HG03520 (cell line): ENCODE measurements around the gene KIF5C.
A peak's percentile ranks its signal among the peaks of the same experiment; 100 is the strongest.

Source experiments
- ATAC-seq: cut with Tn5 transposase; IDR thresholded peaks from one replicate; pipeline ENCODE4 v1.9.1; 2021; ENCODE audit warnings: mild to moderate bottlenecking, moderate library complexity; ENCODE audit not compliant: unreplicated experiment

Gene KIF5C

DNA sequence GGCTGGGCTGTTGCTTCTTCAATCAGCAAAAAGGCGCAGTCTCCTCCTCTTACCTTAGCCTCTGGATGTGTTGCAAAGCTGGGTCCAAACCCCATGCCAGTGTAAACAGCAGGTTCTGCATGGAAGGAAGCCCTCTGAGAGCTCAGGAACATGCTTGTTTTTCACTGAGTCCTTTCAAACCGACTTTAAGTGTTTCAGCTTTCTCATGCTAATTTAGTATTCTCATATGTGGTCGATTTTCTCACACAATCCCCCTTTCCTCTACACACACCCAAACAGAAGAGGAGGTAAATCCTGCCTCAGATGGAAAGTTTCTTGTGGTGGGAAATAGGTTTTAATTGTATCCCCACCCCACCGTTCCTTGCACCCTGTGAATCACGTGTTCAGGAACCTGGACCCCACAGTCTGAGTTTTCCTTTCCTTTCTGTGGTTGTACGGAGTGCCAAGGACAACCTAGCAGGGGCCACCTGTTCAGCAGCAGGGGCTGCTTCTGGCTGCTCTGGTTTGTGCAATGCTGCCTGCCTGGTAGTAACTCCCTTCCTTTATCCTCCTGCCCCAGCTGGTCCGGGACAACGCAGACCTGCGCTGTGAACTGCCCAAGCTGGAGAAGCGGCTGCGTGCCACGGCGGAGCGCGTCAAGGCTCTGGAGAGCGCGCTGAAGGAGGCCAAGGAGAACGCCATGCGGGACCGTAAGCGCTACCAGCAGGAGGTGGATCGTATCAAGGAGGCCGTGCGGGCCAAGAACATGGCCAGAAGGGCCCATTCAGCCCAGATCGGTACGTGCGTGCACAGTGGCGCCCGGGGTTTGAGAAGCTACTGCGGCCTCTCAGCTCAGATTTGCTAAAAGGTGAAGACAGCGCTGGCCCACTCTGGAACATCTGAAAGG lies 134.8 kb downstream of the KIF5C start:
- ATAC-seq: no peak

DNA sequence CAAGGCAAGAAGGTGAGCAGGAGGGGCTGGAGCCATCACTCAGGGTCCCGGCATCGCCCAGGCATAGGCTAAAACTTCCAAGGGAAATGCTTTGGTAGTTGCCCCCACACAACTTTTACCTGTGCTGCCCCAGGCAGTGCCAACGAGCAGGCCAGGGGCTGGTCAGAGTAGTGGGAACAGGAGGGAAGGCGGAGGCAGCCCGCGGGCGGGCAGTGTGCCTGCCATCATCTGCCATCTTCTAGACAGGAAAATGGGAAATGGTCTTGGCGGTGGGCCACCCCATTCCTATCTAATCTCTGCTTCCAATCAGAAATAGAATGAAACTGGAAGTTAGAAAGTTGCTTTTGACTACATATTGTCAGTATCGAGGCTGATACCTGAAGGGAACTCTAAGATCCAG lies 137.5 kb downstream of the KIF5C start:
- no peak for ATAC-seq

DNA sequence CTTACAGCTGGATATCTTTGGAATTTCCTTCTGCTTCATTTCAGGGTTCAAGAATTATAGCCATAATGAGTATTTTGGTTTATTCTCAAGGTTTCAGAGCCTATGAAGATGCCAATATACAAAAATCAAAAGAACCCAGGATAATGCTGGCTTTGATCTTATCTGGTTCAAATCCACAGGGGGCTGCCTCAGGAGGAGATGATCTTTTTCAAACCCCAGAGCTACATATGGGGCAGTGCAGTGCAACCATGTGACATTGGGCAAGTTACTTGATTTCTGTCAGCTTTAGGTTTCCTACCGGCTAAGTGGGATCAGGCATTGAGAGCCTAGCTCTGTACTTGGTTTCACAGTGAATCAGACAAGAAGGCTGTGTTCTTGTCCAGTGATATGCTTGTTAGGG lies 140.5 kb downstream of the KIF5C start:
- ATAC-seq: no peak

DNA sequence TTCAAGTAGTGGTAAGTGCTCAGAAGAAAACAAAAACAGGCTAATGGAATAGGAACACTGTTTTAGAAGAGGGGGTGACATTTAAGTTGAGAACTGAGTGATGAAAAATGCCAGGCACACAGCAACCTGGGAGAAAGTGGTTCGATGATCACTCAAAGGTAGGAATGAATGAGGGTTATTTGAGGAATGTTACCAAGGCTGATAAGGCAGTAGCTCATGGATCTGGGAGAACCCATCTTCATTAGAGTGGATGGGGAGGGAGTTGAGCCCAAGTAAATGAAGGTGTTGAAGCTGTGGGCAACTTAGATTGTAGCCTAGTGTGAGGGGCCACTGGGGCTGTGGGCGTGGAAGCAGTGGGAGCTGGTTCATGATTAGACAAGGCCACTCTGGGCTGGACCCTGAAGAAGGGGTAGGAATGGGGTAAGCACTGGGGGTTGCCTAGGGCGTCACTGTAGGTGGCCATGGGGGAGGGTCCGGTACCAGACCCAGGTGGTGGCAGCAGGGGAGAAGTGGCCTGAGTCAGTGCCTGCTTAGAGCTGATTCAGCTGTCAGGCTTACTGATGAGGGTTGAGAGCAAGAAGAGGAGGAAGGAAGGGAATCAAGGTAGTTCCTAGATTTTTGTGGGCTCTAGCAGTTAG lies 141.0 kb downstream of the KIF5C start:
- ATAC-seq: no peak

DNA sequence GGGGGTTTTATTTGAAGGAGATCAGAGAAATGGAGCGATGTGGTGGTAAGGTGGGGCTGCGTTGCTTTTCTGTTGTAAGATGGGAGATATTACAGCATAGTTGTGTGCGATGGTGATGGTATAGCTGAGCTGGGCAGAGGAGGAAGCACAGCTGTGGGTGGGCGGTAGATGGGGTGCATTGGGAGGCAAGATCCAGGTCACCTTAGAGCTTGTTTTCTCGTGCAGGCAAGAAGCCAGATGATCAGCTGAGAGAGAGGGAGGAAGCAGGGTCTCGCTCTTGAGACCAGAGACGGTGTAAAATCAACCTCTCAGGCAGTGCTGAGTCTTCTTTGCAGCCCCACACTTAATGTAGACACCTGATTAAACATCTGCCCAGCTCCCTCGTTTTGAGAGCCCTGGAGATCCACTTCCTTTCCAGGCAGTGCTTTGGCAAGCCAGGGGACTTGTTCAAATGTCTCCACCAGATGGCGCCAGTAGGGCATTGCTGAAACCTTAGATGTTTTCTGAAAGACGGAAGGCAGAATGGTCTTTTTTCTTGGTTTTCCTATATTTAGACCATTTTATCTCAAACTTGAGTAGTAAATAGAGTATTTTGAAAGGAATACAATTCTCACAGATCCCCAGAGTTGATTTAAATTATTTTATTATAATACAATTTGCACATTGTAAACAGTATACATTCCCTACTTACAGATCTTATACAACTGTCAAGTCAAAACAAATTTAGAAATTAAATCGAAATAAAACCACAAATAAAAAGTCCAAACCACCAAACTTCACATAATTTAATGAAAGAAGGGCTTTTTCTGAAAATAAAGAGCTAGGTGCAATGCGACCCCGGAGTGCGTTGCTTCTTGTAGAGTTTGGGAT lies 142.3 kb downstream of the KIF5C start:
- no peak for ATAC-seq

DNA sequence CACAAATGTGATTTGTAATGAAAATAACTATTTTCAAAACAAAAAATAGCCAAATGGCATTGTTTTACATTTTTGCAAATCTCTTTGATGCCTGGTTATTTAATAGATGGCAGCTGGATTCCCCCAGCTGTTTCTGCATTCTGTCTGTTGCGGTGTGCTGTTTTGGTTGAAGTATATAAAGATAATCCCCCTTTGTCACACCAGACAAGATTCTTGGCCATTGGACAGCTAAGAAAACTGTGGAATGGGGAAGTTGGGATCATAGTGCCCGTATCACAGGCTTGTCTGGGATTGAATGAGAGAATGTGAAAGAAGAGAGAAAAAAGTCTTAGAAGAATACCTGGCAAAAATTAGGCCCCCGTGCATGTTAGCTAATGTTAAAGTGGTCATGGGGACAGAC lies 144.0 kb downstream of the KIF5C start:
- ATAC-seq: no peak

DNA sequence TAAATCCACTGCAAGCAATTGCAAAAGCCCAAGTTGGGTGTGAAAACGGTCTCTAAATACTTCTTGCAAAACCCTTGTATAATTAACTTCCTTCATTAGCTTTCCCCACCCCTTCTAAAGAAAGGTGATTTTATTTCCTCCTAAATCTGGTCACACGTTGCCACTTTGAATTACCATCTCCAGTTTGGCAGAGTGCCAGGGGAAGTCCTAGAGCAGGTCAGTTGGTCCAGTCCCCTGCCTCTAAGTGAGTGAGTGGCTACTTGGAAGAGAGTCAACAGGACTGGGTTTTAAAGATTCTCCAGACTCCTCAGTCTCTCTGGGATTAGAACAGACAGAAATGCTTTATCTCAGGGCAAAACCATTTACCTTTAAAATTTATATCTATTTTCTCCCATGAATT lies 144.7 kb downstream of the KIF5C start:
- no peak for ATAC-seq

DNA sequence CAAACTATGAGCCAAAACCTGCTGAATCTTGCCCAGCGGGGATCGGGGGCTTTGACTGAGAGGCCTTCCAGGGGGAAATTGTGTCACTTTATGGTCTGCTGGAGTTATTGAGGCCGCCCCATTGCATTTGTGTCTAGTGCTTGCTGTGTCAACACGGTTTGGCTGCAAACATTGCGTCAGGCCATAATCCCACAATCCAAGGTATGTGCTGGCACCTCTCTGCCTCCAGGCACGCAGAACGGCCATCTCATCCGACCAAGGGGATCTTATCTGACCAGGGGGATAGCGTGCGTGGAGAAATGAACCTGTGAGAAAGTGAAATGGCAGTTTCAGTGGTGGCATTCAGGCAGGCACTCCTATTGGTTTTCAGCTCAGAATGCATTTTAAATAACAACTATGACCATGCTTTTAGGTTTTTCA lies 145.4 kb downstream of the KIF5C start:
- peak; percentile 37 for ATAC-seq

DNA sequence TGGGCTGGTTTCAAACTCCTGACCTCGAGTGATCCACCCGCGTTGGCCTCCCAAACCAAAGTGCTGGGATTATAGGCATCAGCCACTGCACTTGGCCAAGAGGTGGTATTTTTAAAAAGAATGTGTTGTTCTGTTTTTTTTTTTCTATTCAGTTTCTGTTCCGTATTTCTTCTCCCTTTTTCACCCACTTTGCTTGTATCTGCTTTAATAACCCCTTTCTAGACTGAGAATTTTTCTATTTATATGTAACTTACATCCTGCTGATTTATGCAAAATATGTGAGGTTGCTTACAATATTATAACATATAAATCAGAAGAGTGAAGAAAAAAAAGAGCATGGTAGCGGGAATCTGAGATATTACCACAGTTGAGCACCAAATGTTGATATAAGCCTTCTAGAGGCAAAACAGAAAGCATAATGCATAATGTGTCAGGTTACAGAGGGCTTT lies 146.3 kb downstream of the KIF5C start:
- peak; percentile 64 for ATAC-seq

DNA sequence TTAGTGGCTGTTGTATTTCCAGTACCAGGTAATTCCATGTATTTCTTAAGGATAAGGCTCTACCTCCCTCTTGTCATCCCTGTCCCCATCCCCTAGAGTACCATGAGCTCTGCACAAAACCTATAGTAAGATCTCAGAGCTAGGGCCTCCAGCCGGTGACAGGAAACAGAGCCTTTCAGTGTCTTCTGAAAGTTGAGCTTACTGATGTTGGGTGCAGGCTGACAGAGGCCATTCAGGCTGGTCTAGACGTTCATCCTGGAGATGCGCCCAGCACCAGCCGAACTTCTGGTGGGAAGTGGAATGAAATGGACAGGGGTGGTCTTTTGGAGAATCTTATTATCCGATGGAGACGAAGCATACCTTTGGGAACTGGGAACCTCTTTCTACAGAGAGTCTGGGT lies 146.7 kb downstream of the KIF5C start:
- ATAC-seq: peak; percentile 64

DNA sequence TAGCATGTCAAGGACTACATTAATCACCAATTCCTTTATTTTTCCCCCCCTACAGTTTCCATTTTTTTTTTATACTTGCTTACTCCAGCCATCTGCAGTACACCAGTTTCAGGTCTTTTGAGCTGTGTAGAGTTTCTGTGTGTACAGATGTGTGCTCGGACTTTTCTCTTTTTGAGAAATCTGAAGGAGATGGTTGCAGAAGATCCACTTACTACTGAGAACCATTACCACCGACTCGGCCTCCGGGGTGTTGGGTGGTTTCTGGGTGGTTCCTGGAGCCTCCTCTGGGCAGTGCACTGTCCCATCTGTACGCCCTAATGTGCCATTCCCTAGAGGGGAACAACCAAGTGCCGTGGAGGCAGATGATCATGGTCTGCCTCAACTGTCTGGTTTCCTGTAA lies 148.1 kb downstream of the KIF5C start:
- no peak for ATAC-seq

DNA sequence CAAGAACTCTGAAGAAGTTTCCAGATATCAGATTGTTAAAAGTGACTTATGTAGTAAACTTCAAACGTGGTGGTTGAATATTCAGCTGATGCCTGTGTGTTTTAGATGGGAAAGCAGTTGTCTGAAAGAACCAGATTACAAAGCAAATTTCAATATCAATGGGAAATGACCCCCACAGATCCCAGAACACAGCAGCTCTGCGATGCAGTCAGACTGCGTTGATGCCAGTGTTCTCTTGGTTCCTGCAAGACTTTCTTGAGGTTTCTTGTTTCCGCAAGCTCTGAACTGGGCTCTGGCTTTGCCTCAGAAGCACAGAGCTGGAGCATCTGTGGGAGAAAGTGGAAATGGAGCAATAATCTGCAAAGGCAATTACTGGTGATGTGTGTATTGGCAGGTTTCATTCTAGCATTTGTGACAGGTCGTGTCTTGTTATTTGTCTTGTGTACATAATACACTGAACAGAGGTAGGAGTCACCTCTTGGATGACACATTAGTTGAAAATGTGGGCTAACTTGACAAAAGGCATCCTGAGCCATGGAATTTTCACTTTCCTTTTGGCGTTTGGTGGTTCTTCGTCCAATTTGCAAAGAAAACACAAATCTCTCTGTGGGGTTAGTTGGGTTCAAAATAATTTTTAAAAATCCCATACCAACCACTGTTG lies 152.7 kb downstream of the KIF5C start:
- ATAC-seq: no peak

DNA sequence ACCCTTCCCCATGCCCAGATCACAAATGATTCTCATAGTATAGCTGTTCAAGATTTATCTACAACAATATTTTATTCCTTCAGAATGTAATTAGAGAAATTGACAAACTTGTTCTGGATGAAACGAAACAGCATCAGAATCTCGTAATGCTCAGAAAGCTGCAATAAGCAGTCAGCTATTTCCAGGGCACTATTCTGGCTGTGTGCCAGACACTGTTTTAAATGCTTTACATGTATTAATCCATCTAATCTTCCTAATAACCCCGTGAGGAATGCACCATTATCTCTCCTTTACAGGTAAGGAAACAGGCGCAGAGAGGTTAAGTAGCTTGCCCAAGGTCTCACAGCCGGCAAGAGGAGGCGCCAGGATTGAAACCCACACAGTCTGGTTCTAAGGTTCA lies 153.3 kb downstream of the KIF5C start:
- ATAC-seq: no peak

DNA sequence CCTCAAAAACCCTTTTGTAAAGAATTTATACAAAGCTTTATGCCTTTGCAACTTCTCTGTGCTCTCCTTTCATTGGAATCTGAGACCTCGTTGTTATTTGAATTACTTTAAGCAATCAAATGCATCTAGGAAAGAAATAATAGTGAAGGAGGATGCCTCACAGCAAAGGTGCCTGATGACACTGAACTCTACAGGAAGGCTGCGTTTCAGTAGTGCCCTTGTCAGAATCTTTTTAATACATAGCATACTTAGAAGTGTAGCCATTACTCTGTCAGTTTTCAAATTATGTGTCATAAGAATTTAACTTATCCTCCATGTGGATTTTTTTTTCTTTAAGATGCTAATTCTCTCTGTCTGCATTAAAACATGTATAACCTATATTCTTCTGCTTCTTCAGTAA lies 153.9 kb downstream of the KIF5C start:
- ATAC-seq: no peak

DNA sequence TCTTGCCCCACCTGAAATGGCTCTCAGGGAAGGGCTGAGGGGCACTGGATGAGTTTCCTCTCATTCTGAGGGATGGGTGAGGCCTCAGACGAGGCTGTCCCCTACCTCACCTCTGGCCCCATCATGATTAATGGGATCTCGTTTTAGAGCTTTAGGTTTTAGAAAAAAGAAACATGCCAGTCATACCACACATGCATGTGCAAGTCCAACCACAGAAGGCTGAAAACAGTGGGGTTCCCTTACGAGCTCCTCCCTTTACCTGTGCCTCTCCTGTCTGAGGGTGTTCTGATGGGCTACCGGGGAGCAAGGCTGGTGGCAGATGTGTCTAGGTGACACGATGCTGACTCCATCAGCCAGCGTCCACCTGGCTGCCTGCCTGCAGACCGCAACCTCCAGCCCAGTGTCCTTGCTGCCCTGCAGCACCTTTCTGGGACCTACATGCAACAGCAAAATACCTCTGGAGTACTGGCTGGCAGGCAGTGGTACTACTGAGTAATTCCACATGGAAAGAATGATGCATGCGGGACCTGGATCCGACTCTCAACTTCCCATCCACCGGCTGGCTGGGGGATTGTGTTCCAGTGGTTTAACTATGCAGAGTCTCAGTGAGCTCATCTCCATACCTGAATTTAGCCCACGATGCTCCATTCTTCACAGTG lies 154.4 kb downstream of the KIF5C start:
- no peak for ATAC-seq

DNA sequence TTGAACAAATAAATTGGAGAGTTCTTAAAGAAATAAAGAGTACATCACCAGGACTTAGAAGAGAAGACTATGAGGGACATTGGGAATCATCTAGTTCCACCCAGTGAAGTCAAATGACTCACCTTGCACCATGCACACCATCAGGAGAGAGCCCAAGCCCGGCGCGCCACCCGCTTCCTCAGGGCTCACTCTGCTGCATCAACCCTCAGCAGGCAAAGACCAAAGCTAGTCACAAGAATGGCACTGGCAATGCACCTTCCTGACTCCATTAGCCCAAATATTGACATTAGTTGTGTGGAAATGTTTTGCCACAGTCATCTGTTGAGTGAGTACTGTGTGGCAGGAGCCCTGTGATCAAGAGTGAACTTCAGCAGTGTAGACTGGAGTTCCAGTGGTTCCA lies 156.4 kb downstream of the KIF5C start:
- ATAC-seq: no peak

DNA sequence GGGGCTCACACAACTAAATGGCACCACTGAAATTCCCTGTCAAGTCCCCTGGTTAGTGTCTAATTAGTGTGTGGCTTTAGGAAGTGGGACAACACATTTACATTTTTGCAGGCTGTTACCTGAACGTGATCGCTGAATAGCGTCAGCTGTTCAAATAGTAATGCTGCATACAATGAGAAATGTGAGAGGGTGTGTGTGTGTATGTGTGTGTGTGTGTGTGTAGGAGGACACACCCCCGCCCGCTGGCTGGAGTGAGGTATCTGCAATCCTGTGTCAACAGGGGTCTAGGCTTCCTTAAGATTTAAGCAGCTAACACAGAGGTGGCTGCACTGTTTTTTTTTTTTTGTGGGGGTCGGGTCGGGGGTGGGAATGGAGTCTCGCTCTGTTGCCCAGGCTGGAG lies 158.7 kb downstream of the KIF5C start:
- no peak for ATAC-seq

DNA sequence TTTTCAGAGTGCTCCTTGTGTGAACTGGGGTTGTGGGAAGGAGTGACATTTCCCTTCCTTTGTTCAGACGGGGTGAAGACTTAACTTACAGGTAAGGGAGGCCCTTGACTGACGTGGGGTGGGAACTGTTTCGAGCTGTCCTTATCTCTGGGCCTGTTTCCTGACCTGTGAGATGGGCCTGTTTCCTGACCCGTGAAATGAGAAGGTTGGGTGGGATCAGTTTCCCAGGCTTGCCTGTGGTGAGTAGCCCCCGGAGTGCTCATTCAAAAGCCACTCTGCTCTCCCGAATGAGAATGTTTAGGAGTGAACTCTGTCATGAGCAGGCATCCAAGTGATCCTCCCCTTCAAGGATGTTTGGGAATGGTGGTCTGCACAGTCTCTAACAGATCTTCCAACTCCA lies 159.4 kb downstream of the KIF5C start:
- ATAC-seq: no peak

DNA sequence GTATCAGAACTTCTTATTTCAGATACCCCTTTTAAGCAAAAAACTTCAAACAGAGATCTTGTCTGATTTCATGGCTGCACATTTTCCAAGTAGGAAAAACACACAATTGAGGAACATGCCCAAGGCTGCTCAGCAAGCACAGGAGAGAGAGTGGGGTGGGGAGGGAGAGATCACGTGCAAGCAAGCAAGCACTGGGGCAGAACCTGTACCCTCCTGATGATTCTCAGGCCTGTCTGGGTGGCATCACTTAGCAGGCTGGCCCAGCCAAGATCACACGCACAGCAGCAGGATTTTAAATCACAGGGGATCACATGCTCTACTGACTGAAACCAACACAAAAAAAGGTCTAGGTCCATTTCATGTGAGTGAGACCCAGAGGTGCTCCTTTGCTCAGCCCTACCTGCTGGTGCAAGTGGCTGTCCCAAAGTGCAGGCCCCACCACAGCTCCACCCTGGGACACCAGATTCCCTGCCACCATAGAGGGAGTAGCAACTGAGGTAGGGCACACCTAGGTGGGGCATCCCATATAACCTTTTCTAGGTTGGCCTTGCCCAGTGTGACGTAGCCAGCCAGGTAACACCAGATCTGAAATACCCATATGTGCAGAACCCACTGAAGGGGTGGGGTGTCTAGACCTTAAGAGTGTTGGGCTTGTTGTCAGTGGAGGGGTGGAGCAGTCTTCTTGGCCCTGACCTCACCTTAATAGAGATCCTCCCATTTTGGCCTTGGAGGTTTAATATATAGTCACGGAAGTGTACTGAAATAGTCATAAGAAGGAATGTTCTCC lies 161.7 kb downstream of the KIF5C start:
- ATAC-seq: no peak

DNA sequence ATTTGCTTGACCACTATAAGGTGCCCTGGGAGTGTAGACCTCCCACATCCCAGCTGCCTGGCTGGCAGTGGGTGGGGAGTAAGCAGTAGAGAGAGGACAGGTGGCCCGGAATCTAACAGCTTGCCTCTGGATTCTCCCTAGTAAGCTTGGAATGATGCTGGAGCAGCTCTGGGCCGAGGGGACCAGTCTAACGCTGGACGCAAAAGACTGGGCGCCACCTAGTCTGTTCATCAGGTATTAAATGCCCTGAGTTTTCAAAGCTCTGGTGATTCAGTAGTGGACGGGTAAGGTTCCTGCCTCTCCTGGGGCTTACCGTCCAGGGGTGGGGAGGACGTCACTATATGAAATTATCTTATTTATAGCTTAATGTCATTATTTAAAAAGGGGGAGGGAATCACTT lies 162.8 kb downstream of the KIF5C start:
- ATAC-seq: no peak
